IPS-18a (cell line): ENCODE data around the gene CFAP77.
A peak's percentile ranks its signal among the peaks of the same experiment; 100 is the strongest.

Experiments
- H3K27ac ChIP-seq: one replicate; pipeline ENCODE4 v1.5.1; 2013; ENCODE audit warnings: low read length
- H3K27me3 ChIP-seq: one replicate; pipeline ENCODE4 v1.6.1; 2013; ENCODE audit warnings: mild to moderate bottlenecking, low read length; ENCODE audit not compliant: control insufficient read depth, insufficient read depth
- H3K36me3 ChIP-seq: one replicate; pipeline ENCODE4 v1.6.1; 2013; ENCODE audit warnings: low read depth, low read length; ENCODE audit not compliant: control insufficient read depth
- H3K4me1 ChIP-seq: one replicate; pipeline ENCODE4 v1.6.1; 2013; ENCODE audit warnings: low read depth, low read length; ENCODE audit not compliant: control insufficient read depth
- H3K4me3 ChIP-seq: one replicate; pipeline ENCODE4 v1.5.1; 2013; ENCODE audit warnings: low read length
- H3K9ac ChIP-seq: one replicate; pipeline ENCODE4 v1.6.1; 2013; ENCODE audit warnings: mild to moderate bottlenecking, low read length, moderate library complexity
- H3K9me3 ChIP-seq: one replicate; pipeline ENCODE4 v1.6.1; 2013; ENCODE audit warnings: low read depth, low read length; ENCODE audit not compliant: control insufficient read depth

The CFAP77 gene

GRCh38 chr9:132578367-132578932, 168.4 kb downstream of the CFAP77 start:
- H3K27ac ChIP-seq, result no peak overlapping the region
- peaks cover 84% of the 10 kb centered on the region for H3K27me3 ChIP-seq
- no peak overlapping the region for H3K4me3 ChIP-seq
- H3K9ac ChIP-seq, result no peak overlapping the region
- no peaks in the 10 kb centered on the region for H3K9me3 ChIP-seq
- H3K4me1 ChIP-seq, result peaks cover 7% of the 10 kb centered on the region
- H3K36me3 ChIP-seq, result no peaks in the 10 kb centered on the region

- peaks cover 93% of the 10 kb centered on the region for H3K27me3 ChIP-seq
These were observed 169.4 kb downstream of the CFAP77 start for GRCh38 chr9:132579427-132579798.

GRCh38 chr9:132582276-132582785, 172.3 kb downstream of the CFAP77 start, which contains the start of gene BARHL1:
Gene BARHL1, plus strand, starts transcription at chr9:132582606. Its CDS starts 192 bp downstream, at chr9:132582798.
- H3K36me3 ChIP-seq, result no peaks in the 10 kb centered on the region
- peaks cover 100% of the 10 kb centered on the region for H3K27me3 ChIP-seq

More at GRCh38 chr9:132579427-132579798, 169.4 kb downstream of the CFAP77 start:
- Histone ChIP-seq H3K4me1 (peaks cover 12% of the 10 kb centered on the region), H3K4me3 (peak overlapping the region; percentile 27), H3K9ac (no peak overlapping the region), H3K9me3 (no peaks in the 10 kb centered on the region), H3K36me3 (no peaks in the 10 kb centered on the region), H3K27ac (no peak overlapping the region)

GRCh38 chr9:132582786-132583583, 173.0 kb downstream of the CFAP77 start:
- H3K27me3 ChIP-seq, result peaks cover 100% of the 10 kb centered on the region
- H3K4me1 ChIP-seq, result peaks cover 34% of the 10 kb centered on the region

More at GRCh38 chr9:132582276-132582785, 172.3 kb downstream of the CFAP77 start, which contains the start of gene BARHL1:
- peaks cover 34% of the 10 kb centered on the region for H3K4me1 ChIP-seq
- H3K9ac ChIP-seq, result no peak within 1 kb of the TSS
- H3K27ac ChIP-seq, result no peak within 1 kb of the TSS
- H3K9me3 ChIP-seq, result no peaks in the 10 kb centered on the region
- peak within 1 kb of the TSS; percentile 51 for H3K4me3 ChIP-seq

GRCh38 chr9:132583584-132584304, 173.7 kb downstream of the CFAP77 start:
- Histone ChIP-seq H3K27ac (no peak overlapping the region), H3K27me3 (peaks cover 100% of the 10 kb centered on the region), H3K4me3 (no peak overlapping the region), H3K36me3 (no peaks in the 10 kb centered on the region), H3K9me3 (no peaks in the 10 kb centered on the region), H3K4me1 (peaks cover 38% of the 10 kb centered on the region), H3K9ac (no peak overlapping the region)

More at GRCh38 chr9:132582786-132583583, 173.0 kb downstream of the CFAP77 start:
- Histone ChIP-seq H3K4me3 (no peak overlapping the region), H3K9me3 (no peaks in the 10 kb centered on the region), H3K27ac (no peak overlapping the region), H3K9ac (no peak overlapping the region), H3K36me3 (no peaks in the 10 kb centered on the region)

- Histone ChIP-seq H3K27ac (no peak overlapping the region), H3K36me3 (no peaks in the 10 kb centered on the region), H3K4me1 (peaks cover 38% of the 10 kb centered on the region), H3K9ac (no peak overlapping the region), H3K9me3 (no peaks in the 10 kb centered on the region), H3K27me3 (peaks cover 100% of the 10 kb centered on the region), H3K4me3 (peak overlapping the region; percentile 9)
These were observed 174.9 kb downstream of the CFAP77 start for GRCh38 chr9:132584601-132585560.

GRCh38 chr9:132585954-132586829, 176.2 kb downstream of the CFAP77 start:
- Histone ChIP-seq H3K27ac (no peak overlapping the region), H3K4me3 (peak overlapping the region; percentile 33), H3K9ac (no peak overlapping the region), H3K9me3 (no peaks in the 10 kb centered on the region), H3K4me1 (peaks cover 37% of the 10 kb centered on the region), H3K27me3 (peaks cover 100% of the 10 kb centered on the region), H3K36me3 (no peaks in the 10 kb centered on the region)

GRCh38 chr9:132586830-132587591, 177.0 kb downstream of the CFAP77 start:
- peak overlapping the region; percentile 33 for H3K4me3 ChIP-seq
- H3K36me3 ChIP-seq, result no peaks in the 10 kb centered on the region
- H3K27me3 ChIP-seq, result peaks cover 100% of the 10 kb centered on the region
- no peaks in the 10 kb centered on the region for H3K9me3 ChIP-seq
- H3K27ac ChIP-seq, result no peak overlapping the region
- H3K9ac ChIP-seq, result no peak overlapping the region
- H3K4me1 ChIP-seq, result peaks cover 38% of the 10 kb centered on the region

GRCh38 chr9:132587592-132587955, 177.6 kb downstream of the CFAP77 start:
- Histone ChIP-seq H3K9me3 (no peaks in the 10 kb centered on the region), H3K36me3 (no peaks in the 10 kb centered on the region), H3K4me1 (peaks cover 44% of the 10 kb centered on the region), H3K27ac (no peak overlapping the region), H3K27me3 (peaks cover 100% of the 10 kb centered on the region), H3K4me3 (no peak overlapping the region), H3K9ac (no peak overlapping the region)
